NCI-H2171 (cell line): ENCODE results near the gene CSGALNACT2.
A peak's percentile ranks its signal among the peaks of the same experiment; 100 is the strongest.
"Not testable (repeated sequence)": the region's sequence is repeated elsewhere in the genome, so short reads cannot be mapped to it uniquely, and the experiment has no call there.

Source experiments
- DNase-seq: peaks from one replicate; lab custom pipeline; 2025; lab: John Stamatoyannopoulos, UW

Gene CSGALNACT2, protein sequence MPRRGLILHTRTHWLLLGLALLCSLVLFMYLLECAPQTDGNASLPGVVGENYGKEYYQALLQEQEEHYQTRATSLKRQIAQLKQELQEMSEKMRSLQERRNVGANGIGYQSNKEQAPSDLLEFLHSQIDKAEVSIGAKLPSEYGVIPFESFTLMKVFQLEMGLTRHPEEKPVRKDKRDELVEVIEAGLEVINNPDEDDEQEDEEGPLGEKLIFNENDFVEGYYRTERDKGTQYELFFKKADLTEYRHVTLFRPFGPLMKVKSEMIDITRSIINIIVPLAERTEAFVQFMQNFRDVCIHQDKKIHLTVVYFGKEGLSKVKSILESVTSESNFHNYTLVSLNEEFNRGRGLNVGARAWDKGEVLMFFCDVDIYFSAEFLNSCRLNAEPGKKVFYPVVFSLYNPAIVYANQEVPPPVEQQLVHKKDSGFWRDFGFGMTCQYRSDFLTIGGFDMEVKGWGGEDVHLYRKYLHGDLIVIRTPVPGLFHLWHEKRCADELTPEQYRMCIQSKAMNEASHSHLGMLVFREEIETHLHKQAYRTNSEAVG

DNA sequence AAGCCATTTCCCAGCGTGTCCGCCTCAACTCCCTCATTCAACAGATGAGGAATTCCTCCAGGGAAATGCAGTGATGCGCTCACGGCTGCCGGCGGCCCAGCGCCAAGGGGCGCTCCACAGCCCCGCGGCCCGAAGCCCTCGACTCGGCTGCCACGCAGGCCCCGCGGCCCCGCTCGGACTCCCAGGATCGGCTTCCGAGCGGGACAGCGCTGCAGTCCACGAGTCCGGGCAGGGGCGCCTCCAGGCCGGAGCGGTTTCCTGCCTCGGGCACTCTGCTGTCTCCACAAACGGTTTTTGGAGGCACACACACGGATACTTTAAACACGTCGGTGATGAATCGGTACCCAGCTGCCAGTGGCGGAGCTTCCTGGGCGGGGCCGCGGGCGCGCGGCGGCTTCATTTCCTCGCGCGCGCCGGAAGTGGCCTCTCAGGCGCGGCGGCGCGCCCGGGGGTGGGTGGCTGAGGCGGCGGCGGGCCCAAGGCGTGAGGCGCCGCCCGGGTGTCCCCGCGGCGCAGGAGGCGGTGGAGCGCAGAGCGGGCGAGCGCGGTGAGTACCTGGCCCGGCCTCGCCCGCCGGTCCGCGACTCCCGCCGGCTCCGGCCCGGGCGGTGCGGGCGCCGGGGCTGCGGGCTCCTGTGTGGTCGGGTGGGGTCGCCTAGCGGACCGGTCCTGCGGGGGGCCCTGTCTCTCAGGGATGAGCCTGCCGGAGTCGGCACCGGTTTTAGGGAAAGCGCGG, at the start of gene CSGALNACT2:
CSGALNACT2 (plus strand) TSS at position 425 of the 736 bp plus-strand sequence. CDS start 16,705 bp downstream, outside the sequence.
- DNase-seq, result peak; percentile 75

DNA sequence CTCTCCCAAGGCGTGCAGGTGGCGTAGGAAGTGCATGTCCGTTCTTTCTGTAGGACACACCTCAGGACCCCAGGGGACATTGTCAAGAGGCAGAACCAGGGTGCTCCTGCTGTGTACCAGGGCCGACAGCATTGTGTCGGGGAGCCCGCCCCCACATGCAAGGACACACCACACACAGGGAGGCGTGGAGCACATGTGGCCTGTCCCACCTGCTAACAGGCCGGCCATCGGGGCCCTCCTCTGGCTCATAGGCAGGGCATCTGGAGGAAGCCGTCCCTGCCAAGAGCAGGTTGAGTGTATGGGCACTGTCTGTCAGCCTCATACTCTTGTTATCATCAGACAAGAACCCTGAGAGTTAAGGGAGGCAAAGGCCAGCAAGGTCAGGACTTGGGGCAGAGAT, 48.7 kb upstream of the CSGALNACT2 start:
- DNase-seq, result no peak

DNA sequence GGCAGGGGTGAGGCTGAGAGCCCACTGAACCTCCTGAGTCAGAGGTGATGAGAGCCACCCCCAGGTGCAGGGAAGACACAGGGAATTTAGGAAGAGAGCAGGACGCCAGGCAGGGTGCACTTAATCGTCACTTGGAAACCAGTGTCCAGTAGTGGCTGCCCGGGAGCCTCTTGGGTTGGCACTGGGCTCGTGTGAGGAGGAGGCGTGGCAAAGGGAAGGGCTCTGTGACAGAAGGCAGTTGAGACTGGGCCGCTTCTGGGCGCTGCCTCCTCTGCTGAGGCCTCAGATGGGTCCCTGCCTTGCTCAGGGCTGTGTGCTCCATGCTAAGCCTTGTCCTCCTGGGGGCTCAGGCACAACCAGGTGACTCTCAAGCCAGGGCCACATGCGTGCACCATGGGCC, 48.1 kb upstream of the CSGALNACT2 start:
- DNase-seq, result no peak

DNA sequence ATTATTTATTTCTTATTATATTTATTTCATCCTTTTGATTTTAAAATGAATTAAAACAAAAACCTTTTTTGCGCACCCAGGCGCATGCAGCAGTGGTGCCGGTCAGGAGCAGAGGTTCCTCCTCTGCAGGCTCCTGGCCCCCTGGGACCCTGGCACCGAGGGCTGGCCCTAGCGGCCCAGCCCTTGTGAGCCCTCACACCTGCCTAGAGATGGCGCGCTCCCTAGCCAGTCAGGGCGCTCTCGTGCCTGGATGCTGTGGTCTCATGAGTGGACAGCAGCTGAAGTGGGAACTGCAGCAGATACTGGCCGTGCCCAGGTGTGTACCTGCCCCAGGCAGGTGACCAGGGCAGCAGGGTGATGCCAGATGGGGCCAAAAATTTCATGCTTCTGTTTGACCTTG, 47.6 kb upstream of the CSGALNACT2 start:
- DNase-seq, result no peak

DNA sequence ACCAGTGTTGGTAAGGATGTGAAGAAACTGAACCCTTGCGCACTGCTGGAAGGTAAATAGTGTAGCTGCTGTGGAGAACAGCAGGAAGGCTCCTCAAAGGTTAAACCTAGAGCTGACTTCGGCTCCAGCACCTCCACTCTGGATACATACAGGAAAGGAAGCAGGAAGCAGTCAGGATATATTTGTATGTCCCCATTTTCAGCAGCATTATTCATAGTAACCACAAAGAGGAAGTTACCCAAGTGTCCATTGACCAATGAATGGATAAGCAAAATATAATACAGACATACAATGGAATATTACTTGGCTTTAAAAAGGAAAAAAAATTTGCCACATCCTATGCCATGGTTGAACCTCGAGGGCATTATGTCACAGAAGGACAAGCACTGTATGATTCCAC, 46.4 kb upstream of the CSGALNACT2 start:
- no peak for DNase-seq

DNA sequence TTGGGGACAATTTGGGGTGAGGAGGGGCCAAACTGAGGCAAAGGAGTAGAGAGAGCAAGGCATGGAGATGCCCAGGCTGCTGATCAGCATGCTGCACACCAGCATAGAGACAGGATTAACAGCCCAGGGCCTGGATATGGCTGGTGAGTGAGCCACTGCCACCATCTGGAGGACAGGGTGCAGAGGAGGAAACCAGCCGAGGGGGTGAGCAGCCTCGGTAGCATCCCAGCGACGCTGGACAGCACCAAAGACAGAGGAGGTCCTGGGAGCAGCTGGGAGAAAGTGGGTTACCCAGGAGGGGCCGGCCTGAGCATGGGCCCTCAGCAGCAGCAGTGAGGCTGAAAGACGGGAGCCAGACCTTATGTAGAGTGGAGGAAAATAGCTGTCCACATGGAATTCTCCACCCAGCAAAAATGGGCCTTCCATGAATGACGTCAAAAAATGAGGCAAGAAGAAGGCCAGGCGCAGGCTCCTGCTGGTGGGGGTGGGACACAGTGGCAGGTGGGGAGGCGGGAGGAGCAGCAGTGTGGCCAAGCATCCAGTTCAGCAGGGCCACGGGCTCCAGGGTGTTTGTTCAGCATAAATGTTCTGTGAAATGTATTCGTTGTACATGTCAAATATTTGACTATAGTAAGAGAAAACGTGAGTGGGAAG, 44.7 kb upstream of the CSGALNACT2 start:
- DNase-seq, result no peak

DNA sequence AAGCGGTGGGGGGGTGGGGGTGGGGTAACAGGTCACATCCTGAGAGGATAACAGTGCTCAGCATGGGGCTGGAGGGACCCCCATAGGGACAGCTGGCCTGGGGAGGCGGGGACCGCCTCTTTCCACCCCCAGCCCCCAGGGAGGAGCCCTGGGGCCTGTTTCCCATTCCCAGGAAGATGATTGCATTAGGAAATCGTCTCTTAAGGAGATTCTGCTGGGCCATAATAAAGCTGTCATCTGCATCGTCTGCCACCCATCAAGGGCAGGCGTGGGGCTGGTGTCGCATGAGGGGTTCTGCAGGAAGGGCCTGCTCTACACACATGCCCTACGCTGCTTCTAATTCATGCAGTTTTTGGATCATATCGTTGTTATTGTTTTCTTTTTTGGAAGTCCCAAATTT, 44.2 kb upstream of the CSGALNACT2 start:
- no peak for DNase-seq

DNA sequence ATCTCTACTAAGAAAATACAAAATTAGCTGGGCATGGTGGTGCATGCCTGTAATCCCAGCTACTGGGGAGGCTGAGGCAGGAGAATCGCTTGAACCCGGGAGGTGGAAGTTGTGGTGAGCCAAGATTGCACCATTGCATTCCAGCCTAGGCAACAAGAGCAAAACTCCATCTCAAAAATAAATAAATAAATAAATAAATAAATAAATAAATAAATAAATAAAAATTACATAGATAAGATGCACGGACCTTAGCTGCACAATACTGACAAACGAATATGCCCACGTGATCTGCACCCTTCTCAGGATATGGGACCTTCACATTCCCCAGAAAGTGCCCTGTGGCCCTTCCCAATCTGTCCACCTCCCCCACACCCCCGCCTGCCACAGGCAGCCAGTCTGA, 38.9 kb upstream of the CSGALNACT2 start:
- DNase-seq, result not testable (repeated sequence)

DNA sequence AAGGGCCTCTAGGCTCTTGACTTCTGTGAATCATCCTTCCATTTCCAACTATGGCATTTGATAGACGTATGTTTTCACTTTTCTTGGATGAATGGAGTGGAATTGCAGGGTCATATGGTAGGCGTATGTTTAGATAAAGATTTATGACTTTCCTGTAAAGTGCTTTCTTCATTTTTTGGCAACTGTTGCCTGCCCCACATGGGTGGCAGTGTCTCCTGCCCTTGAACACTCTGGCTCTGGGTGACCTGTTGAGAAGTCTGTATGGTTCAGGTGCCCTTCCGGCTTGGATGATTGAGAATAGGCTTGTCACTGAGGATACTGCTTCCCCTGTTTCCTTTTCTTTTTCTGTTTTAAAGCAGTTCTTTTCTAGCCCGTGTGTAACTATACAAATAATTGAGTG, 38.3 kb upstream of the CSGALNACT2 start:
- DNase-seq, result no peak

DNA sequence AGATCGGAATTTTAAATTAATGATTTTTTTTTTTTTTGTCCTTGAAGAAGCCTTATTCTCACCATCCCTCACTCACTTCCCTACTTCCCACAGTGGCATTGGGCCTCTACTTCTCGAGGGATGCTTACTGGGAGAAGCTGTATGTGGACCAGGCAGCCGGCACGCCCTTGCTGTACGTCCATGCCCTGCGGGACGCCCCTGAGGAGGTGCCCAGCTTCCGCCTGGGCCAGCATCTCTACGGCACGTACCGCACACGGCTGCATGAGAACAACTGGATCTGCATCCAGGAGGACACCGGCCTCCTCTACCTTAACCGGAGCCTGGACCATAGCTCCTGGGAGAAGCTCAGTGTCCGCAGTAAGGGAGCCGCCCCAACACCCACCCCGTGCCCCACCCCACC, 37.9 kb upstream of the CSGALNACT2 start:
- DNase-seq, result no peak

DNA sequence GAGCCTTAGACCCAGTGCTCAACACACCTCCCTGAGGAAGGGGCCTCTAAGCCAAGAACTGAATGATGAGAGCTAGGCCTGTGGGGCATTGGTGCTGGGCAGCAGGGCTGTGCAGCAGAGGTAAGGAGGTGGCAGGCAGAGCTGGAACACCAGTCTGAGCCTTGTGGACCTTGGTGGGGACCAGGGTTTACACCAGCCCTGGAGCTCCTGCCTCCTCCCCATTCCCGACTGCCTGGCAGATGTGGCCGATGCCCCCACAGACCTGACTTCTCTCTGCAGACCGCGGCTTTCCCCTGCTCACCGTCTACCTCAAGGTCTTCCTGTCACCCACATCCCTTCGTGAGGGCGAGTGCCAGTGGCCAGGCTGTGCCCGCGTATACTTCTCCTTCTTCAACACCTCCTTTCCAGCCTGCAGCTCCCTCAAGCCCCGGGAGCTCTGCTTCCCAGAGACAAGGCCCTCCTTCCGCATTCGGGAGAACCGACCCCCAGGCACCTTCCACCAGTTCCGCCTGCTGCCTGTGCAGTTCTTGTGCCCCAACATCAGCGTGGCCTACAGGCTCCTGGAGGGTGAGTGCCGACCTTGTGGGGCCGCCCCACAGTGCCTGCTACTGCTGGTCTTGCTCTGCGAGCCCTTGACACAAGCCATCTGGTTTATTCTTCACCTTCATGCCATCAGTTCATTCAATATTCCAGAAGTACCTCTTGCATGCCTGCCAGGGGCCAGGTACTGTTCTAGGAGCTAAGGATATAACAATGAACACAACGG, 36.0 kb upstream of the CSGALNACT2 start:
- no peak for DNase-seq

DNA sequence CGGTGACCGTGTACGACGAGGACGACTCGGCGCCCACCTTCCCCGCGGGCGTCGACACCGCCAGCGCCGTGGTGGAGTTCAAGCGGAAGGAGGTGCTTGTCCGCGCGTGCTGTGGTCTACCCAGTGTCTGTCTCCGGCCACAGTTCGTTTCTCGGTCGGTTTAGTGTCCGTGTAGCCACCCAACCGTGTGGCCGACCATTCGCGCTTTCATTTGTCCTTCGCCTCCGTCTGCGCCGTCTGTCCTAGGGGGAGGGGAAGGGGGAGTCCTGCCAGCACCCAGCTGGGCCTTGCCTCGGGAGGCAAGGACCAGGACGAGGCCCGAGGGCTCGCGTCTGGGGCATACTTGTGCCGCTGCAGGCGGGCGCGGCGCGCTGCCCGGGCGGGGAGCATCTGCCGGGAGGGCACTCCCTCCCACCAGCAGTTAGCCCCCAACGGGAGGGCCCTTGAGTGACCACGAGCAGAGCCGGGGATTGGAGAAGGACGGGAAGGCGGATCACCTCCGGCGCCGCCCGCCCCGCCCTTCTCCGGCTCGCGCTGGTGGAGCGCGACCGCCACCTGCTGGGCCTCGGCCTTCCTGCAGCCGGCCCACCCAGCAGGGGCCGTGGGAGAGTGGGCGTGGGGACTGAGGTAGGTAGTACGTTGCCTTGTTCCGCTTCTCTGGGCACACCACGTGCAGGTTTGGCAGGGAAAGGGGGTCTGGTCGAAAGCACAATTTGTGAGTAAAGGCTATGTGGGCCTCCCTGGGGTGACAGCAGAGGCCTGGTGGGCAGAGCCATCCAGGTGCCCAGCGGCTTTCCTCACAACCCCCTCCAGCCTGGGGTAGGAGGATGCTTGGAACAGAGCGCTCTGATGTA, 32.9 kb upstream of the CSGALNACT2 start:
- DNase-seq, result peak; percentile 25

DNA sequence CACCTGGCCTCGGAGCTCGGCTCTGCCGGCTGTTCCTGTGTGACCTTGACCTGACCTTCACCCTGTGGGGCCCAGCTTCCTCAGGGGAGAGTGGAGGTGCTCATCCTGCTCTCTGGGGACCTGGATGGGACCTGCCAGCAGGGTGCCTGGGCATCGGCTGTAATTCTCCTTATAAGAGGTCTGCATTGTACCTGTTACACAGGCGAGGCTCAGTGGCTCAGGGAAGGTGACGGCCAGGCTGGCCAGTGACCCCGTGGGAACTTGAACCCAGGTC, 32.4 kb upstream of the CSGALNACT2 start:
- no peak for DNase-seq

DNA sequence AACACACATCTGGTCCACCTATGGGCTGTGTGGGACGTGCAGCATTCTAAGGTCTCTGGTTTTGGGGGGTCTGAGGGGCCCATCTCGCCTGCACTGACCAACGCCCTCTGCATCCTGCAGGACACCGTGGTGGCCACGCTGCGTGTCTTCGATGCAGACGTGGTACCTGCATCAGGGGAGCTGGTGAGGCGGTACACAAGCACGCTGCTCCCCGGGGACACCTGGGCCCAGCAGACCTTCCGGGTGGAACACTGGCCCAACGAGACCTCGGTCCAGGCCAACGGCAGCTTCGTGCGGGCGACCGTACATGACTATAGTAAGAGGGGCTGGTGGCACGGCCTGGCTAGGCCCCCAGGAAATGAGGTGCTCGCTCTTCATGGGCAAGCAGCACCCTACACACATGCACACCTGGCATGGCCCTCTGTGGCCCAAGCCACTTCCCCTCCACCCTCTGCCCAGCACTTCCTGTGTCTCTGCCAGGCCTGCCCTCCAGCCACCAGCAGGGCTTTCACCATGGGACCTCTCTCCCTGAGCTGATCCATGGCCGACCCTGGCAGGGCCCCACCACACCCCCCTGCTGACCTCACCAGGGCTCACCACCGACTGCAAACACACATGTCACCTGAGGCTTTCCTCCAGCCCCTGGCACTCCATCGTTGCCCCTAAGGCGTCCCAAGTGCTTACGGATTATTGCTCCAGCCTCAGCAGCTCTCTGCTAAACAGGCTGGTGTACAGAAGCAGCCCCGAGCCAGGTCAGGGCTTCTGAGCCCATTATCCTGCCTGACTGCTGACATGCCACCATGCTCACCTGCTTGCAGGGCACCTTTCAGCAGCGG, 31.8 kb upstream of the CSGALNACT2 start:
- no peak for DNase-seq

DNA sequence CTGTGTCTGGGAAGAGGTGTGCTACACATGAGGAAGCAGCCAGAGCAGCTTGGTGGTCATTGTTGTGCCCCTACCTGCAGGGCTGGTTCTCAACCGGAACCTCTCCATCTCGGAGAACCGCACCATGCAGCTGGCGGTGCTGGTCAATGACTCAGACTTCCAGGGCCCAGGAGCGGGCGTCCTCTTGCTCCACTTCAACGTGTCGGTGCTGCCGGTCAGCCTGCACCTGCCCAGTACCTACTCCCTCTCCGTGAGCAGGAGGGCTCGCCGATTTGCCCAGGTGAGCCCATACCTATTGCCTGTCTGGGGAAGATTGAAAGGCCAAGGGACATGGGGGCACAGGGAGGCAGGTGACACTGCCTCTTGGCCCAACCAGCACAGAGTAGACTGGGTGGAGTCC, 29.3 kb upstream of the CSGALNACT2 start:
- DNase-seq, result no peak

DNA sequence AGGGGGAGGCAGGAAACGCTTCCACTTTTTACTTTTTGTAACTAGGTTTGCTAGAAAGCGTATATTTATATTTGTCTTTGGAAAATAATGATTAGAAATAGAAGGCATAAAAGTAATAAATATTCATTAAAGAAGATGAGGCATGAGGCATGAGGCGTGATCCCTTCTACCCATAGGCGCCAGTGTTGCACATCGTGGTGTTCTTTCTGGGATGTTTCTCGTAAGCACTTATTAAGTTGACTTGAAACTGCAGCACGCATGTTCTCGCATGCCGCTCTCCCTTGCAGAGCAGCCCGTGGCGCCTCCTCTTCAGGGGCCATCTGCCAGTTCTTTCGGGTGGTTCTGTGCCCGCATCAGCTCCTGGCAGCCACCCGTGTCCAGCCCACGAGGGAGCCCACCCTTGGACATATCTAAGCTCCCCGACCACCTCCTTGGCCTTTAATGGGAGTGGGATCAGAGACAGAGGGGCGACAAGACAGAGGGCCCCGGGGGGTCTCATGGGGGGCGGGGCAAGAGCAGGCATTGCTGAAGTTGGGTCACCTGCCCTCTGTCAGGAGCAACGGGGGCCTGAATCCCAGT, 28.5 kb upstream of the CSGALNACT2 start:
- DNase-seq, result no peak

DNA sequence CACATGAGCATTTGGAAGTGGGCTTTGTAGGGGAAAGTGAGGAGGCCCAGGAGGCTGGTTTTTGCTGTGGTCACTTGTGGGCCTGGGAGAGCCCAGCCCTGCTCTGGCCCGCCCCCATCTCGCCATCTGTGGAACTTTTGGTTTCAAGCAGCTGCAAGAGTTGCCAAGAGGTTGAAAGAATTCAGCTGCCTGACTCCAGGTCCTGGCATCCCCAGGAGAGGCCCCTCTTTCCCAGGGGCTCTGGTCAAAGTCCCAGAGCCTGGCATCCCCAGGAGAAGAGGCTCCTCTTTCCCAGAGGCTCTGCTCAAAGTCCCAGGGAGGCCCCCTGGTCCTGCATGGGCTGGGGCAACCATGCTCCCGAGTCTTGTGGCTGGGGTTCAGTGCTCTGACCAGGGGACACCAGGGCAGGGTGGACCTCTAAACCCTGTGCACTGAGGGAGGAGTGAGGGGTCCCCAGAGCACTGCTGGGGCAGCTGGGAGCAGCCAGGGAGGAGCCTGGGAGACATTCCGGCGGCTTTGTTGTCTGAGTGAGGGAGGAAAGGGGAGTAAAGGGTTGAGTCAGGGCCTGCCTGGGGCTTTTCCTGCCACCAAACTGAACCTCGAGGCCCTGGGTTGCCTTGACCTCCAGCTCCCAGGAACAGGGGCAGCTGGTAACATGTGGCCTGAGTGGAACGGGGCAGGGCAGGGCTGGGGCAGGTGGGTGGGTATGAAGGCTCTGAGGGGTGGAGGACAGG, 27.7 kb upstream of the CSGALNACT2 start:
- DNase-seq, result no peak

DNA sequence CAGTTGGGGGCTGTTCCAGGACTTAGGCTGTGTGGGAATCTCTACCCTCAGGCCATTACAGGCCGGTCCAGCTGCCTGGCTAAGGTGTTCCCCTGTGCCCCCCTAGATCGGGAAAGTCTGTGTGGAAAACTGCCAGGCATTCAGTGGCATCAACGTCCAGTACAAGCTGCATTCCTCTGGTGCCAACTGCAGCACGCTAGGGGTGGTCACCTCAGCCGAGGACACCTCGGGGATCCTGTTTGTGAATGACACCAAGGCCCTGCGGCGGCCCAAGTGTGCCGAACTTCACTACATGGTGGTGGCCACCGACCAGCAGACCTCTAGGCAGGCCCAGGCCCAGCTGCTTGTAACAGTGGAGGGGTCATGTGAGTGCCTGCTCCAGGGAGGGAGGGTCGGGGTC, 27.1 kb upstream of the CSGALNACT2 start:
- no peak for DNase-seq

DNA sequence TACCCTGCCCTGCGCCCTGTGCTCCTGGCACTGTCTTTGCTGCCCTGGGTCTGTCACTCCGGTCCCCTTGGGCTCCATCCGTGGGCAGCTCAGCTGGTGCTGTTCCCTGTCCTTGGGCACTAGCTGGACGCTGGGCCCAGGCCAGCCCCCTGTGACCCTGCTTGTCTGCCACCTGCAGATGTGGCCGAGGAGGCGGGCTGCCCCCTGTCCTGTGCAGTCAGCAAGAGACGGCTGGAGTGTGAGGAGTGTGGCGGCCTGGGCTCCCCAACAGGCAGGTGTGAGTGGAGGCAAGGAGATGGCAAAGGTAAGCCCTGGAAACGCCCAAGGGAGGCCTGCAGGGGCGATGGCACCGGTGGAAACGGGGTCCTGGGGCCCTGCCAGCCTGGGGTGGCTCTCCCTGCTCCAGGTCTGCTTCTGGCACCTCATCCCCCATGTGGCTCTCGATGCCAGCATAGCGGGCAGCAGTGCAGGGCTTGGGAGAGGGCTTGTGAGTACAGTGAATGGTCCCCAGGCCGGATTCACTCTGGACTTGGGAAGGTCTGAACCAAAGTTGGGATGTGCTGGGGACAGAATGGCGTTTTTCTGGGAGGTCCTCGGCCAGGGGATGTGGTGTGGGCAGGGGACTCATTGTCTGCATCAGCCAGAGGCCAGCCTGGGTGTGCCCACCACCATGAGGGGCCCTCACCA, 26.2 kb upstream of the CSGALNACT2 start:
- no peak for DNase-seq
